T-helper 17 cell (primary cell): ENCODE measurements around the gene COL11A1. TPM values are rescaled to one million over a fixed set of nuclear protein-coding genes. Genes with fewer than 3 reads are reported as not detected.
"Not testable (repeated sequence)": the region's sequence is repeated elsewhere in the genome, so short reads cannot be mapped to it uniquely, and the experiment has no call there.

Experiments
- ATAC-seq: fragments of 150-1000 bp; cut with Tn5 transposase; 2 replicates; pipeline ENCODE4 v1.10.0; 2021; ENCODE audit warnings: mild to moderate bottlenecking, moderate library complexity
- DNase-seq, 3 donors: peaks; one replicate each; pipeline versions ENCODE4 v3.0.0 to v3.0.0-alpha.2; 2020 to 2021
- H3K9me3 ChIP-seq: one replicate; pipeline ENCODE4 v1.7.0; 2013; ENCODE audit warnings: low read length, mild to moderate bottlenecking; ENCODE audit not compliant: control insufficient read depth, poor library complexity, severe bottlenecking
- H3K27ac Mint-ChIP-seq: one replicate; pipeline ENCODE4 v1.8.0; 2022; ENCODE audit warnings: mild to moderate bottlenecking, moderate library complexity, mixed read lengths
- H3K27me3 Mint-ChIP-seq: one replicate; pipeline ENCODE4 v1.8.0; 2022; ENCODE audit warnings: mixed read lengths
- H3K36me3 Mint-ChIP-seq: one replicate; pipeline ENCODE4 v1.8.0; 2022; ENCODE audit warnings: low read depth, mixed read lengths
- H3K4me1 Mint-ChIP-seq: one replicate; pipeline ENCODE4 v1.8.0; 2022; ENCODE audit warnings: mild to moderate bottlenecking, mixed read lengths
- H3K4me3 Mint-ChIP-seq: one replicate; pipeline ENCODE4 v1.8.0; 2022; ENCODE audit warnings: mild to moderate bottlenecking, moderate library complexity, mixed read lengths
- total RNA-seq, 4 donors: library from RNA in 2 of 4; stranded (reverse) in 2 of 4; gene quantifications; one replicate each; pipeline ENCODE4 v1.2.3 and lab custom pipeline; 2022 to 2026

Gene COL11A1
- total RNA-seq, 2 donors from 2014 or later, result not detected

- no peak overlapping the region for H3K27ac Mint-ChIP-seq
- H3K4me3 Mint-ChIP-seq, result no peak overlapping the region
- H3K36me3 Mint-ChIP-seq, result no peaks in the 10 kb centered on the region
- H3K9me3 ChIP-seq, result no peaks in the 10 kb centered on the region
- ATAC-seq, result no peak
- H3K4me1 Mint-ChIP-seq, result no peaks in the 10 kb centered on the region
- no peaks in the 10 kb centered on the region for H3K27me3 Mint-ChIP-seq
- DNase-seq, result no peak
Observed at GRCh38 chr1:102937401-102937800, 170.9 kb downstream of the COL11A1 start.

GRCh38 chr1:102933362-102933761, 175.0 kb downstream of the COL11A1 start:
- ATAC-seq, H3K9me3 ChIP-seq, H3K36me3 Mint-ChIP-seq, H3K4me1 Mint-ChIP-seq, H3K4me3 Mint-ChIP-seq, H3K27ac Mint-ChIP-seq, H3K27me3 Mint-ChIP-seq, DNase-seq: not testable (repeated sequence)

GRCh38 chr1:102919659-102920058, 188.7 kb downstream of the COL11A1 start:
- H3K9me3 ChIP-seq, result no peaks in the 10 kb centered on the region
- Mint-ChIP-seq H3K36me3 (no peaks in the 10 kb centered on the region), H3K4me1 (no peaks in the 10 kb centered on the region), H3K4me3 (no peak overlapping the region), H3K27me3 (no peaks in the 10 kb centered on the region), H3K27ac (no peak overlapping the region)
- ATAC-seq, result no peak
- DNase-seq, result no peak

- no peaks in the 10 kb centered on the region for H3K36me3 Mint-ChIP-seq
- no peak overlapping the region for H3K27ac Mint-ChIP-seq
- H3K4me1 Mint-ChIP-seq, result no peaks in the 10 kb centered on the region
- DNase-seq (no peak), ATAC-seq (no peak)
- H3K9me3 ChIP-seq, result no peaks in the 10 kb centered on the region
- H3K27me3 Mint-ChIP-seq, result no peaks in the 10 kb centered on the region
- H3K4me3 Mint-ChIP-seq, result no peak overlapping the region
Observed at GRCh38 chr1:102901996-102902395, 206.3 kb downstream of the COL11A1 start.

GRCh38 chr1:102899935-102900334, 208.4 kb downstream of the COL11A1 start:
- Mint-ChIP-seq H3K36me3 (no peaks in the 10 kb centered on the region), H3K4me3 (no peak overlapping the region), H3K27me3 (no peaks in the 10 kb centered on the region), H3K4me1 (no peaks in the 10 kb centered on the region), H3K27ac (no peak overlapping the region)
- H3K9me3 ChIP-seq, result no peaks in the 10 kb centered on the region
- ATAC-seq, result no peak
- DNase-seq, result no peak

- Mint-ChIP-seq H3K4me3 (no peak overlapping the region), H3K36me3 (no peaks in the 10 kb centered on the region), H3K27ac (no peak overlapping the region), H3K27me3 (no peaks in the 10 kb centered on the region), H3K4me1 (no peaks in the 10 kb centered on the region)
- H3K9me3 ChIP-seq, result no peaks in the 10 kb centered on the region
- ATAC-seq (no peak), DNase-seq (no peak)
Observed at GRCh38 chr1:102897557-102897956, 210.8 kb downstream of the COL11A1 start.

GRCh38 chr1:102896771-102897170, 211.6 kb downstream of the COL11A1 start:
- ATAC-seq (no peak), DNase-seq (no peak)
- Mint-ChIP-seq H3K4me1 (no peaks in the 10 kb centered on the region), H3K36me3 (no peaks in the 10 kb centered on the region), H3K27ac (no peak overlapping the region), H3K4me3 (no peak overlapping the region), H3K27me3 (no peaks in the 10 kb centered on the region)
- no peaks in the 10 kb centered on the region for H3K9me3 ChIP-seq

- ATAC-seq (no peak), DNase-seq (no peak)
- H3K9me3 ChIP-seq, result no peaks in the 10 kb centered on the region
- Mint-ChIP-seq H3K27me3 (no peaks in the 10 kb centered on the region), H3K27ac (no peak overlapping the region), H3K36me3 (no peaks in the 10 kb centered on the region), H3K4me1 (no peaks in the 10 kb centered on the region), H3K4me3 (no peak overlapping the region)
Observed at GRCh38 chr1:102896286-102896685, 212.0 kb downstream of the COL11A1 start.

- DNase-seq (no peak), ATAC-seq (no peak)
- Mint-ChIP-seq H3K27ac (no peak overlapping the region), H3K36me3 (no peaks in the 10 kb centered on the region), H3K4me1 (no peaks in the 10 kb centered on the region), H3K4me3 (no peak overlapping the region), H3K27me3 (no peaks in the 10 kb centered on the region)
- H3K9me3 ChIP-seq, result no peaks in the 10 kb centered on the region
Observed at GRCh38 chr1:102891868-102892625, 216.3 kb downstream of the COL11A1 start.

GRCh38 chr1:102886638-102887037, 221.7 kb downstream of the COL11A1 start:
- no peaks in the 10 kb centered on the region for H3K4me1 Mint-ChIP-seq
- no peak for DNase-seq

GRCh38 chr1:102884238-102884637, 224.1 kb downstream of the COL11A1 start:
- Mint-ChIP-seq H3K27me3 (no peaks in the 10 kb centered on the region), H3K4me3 (no peak overlapping the region), H3K36me3 (no peaks in the 10 kb centered on the region), H3K4me1 (no peaks in the 10 kb centered on the region), H3K27ac (no peak overlapping the region)
- H3K9me3 ChIP-seq, result no peaks in the 10 kb centered on the region
- no peak for ATAC-seq
- DNase-seq, result no peak

More at GRCh38 chr1:102886638-102887037, 221.7 kb downstream of the COL11A1 start:
- Mint-ChIP-seq H3K4me3 (no peak overlapping the region), H3K36me3 (no peaks in the 10 kb centered on the region), H3K27me3 (no peaks in the 10 kb centered on the region), H3K27ac (no peak overlapping the region)
- H3K9me3 ChIP-seq, result no peaks in the 10 kb centered on the region
- ATAC-seq, result no peak

- no peak for ATAC-seq
- no peaks in the 10 kb centered on the region for H3K9me3 ChIP-seq
- no peak overlapping the region for H3K27ac Mint-ChIP-seq
- H3K4me3 Mint-ChIP-seq, result no peak overlapping the region
- DNase-seq, result no peak
- H3K27me3 Mint-ChIP-seq, result no peaks in the 10 kb centered on the region
- no peaks in the 10 kb centered on the region for H3K36me3 Mint-ChIP-seq
- H3K4me1 Mint-ChIP-seq, result no peaks in the 10 kb centered on the region
Observed at GRCh38 chr1:102879439-102879993, 228.8 kb downstream of the COL11A1 start.

GRCh38 chr1:102875756-102876155, 232.6 kb downstream of the COL11A1 start:
- DNase-seq (no peak), ATAC-seq (no peak)
- Mint-ChIP-seq H3K4me1 (no peaks in the 10 kb centered on the region), H3K27me3 (no peaks in the 10 kb centered on the region), H3K36me3 (no peaks in the 10 kb centered on the region), H3K4me3 (no peak overlapping the region), H3K27ac (no peak overlapping the region)
- no peaks in the 10 kb centered on the region for H3K9me3 ChIP-seq

- DNase-seq, result no peak
- no peak overlapping the region for H3K4me3 Mint-ChIP-seq
- no peaks in the 10 kb centered on the region for H3K4me1 Mint-ChIP-seq
- no peak overlapping the region for H3K27ac Mint-ChIP-seq
- ATAC-seq, result no peak
- H3K36me3 Mint-ChIP-seq, result no peaks in the 10 kb centered on the region
- no peaks in the 10 kb centered on the region for H3K27me3 Mint-ChIP-seq
- H3K9me3 ChIP-seq, result no peaks in the 10 kb centered on the region
Observed at GRCh38 chr1:102872526-102872925, 235.8 kb downstream of the COL11A1 start.
